ENCODE data around the gene PTPN4. TPM values are rescaled to one million over a fixed set of nuclear protein-coding genes. Genes with fewer than 3 reads are reported as not detected.

The PTPN4 gene
- total and polyA plus RNA-seq, 2 donors (not counting 3 experiments of a cell fraction or from before 2014, with no cell fraction given) = 6.8 to 29.6 TPM

DNA sequence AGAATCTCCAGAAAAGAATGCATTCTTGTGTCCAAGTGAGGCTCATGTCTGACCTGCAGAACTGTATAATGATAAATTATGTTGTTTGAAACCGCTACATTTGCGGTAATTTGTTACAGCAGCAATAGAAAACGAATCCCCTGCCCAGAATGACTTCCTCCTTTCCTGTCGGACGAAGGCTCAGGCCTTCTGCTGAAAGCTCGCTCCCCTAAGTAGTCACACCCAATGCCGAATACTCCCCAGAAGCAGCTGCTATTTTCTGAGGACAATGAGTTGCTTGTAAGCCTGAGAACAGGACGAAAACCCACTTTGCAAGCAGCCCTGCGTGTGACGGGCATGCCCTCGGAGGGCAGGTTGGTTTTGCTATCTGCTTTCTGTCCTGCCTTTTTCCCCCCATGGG is 27.7 kb upstream of the PTPN4 start:
- no TSS peak for BruUV-seq (replicated peaks)
- H3K36me3 ChIP-seq (ENCODE audit: control insufficient read depth in 2 of 2, extremely low read depth in 1 of 2, insufficient read depth in 2 of 2, low read length in 2 of 2) = no peaks in the 10 kb centered on the region
- no peaks in the 10 kb centered on the region for H3K4me1 ChIP-seq (ENCODE audit: control insufficient read depth, extremely low read depth, insufficient read depth, low read length)
- no peaks in the 10 kb centered on the region for H3K79me2 ChIP-seq (ENCODE audit: control insufficient read depth, insufficient read depth, low read length)
- intact Hi-C loops (cut with micrococcal nuclease) (no loop called here), dilution Hi-C loops (cut with MboI; ENCODE audit: extremely low pct_ligation_motif_present, low sequenced_read_pairs) (no loop called here)
- H2AFZ ChIP-seq (ENCODE audit: low read depth, low read length) = no peak overlapping the region
- ChIA-PET POLR2A (no interaction called here), CTCF (interaction anchor here (1.2 to 1.4 kb wide), 2 partner anchors 17 to 29 kb away, joined by 3 read pairs; no protein-coding TSS in a partner anchor)
- DNase-seq (ENCODE audit: low read depth, low spot score) (no peak), FAIRE-seq (no peak)
- H3K4me2 ChIP-seq (ENCODE audit: insufficient read depth, low read length) = no peak overlapping the region
- H3K27ac ChIP-seq (ENCODE audit: insufficient read depth, low read depth, low read length) = no peak overlapping the region
- no peaks in the 10 kb centered on the region for H4K20me1 ChIP-seq (replicated peaks; ENCODE audit: control insufficient read depth, extremely low read depth, insufficient read depth, low read length)
- no peak overlapping the region for H3K9ac ChIP-seq (replicated peaks; ENCODE audit: extremely low read depth, insufficient read depth, low read length)
- TF ChIP-seq, protein P1, sequence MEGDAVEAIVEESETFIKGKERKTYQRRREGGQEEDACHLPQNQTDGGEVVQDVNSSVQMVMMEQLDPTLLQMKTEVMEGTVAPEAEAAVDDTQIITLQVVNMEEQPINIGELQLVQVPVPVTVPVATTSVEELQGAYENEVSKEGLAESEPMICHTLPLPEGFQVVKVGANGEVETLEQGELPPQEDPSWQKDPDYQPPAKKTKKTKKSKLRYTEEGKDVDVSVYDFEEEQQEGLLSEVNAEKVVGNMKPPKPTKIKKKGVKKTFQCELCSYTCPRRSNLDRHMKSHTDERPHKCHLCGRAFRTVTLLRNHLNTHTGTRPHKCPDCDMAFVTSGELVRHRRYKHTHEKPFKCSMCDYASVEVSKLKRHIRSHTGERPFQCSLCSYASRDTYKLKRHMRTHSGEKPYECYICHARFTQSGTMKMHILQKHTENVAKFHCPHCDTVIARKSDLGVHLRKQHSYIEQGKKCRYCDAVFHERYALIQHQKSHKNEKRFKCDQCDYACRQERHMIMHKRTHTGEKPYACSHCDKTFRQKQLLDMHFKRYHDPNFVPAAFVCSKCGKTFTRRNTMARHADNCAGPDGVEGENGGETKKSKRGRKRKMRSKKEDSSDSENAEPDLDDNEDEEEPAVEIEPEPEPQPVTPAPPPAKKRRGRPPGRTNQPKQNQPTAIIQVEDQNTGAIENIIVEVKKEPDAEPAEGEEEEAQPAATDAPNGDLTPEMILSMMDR (IDR thresholded peaks at IDR 0.05; ENCODE audit: extremely low read depth in 1 of 2, insufficient read depth in 1 of 2, low read depth in 1 of 2, low read length in 2 of 2) = no peak
- no peak for TF ChIP-seq POLR2A (IDR thresholded peaks at IDR 0.05; ENCODE audit: low read depth, low read length)
- TF ChIP-seq POLR2AphosphoS5 (IDR thresholded peaks at IDR 0.05; ENCODE audit: insufficient read depth, low read depth, low read length) = no peak
- TF ChIP-seq FOS (IDR thresholded peaks at IDR 0.05; ENCODE audit: borderline replicate concordance, insufficient read depth, low read length) = no peak
- no peak for TF ChIP-seq EZH2 (IDR thresholded peaks at IDR 0.05; ENCODE audit: borderline replicate concordance, low read depth, low read length, severe bottlenecking)
- TF ChIP-seq GATA2 (IDR thresholded peaks at IDR 0.05; ENCODE audit: insufficient read depth, insufficient read length, low read depth, low read length) = no peak
- no peak for TF ChIP-seq JUN (IDR thresholded peaks at IDR 0.05; ENCODE audit: borderline replicate concordance, insufficient read depth, insufficient read length, low read depth)
- no peak overlapping the region for H3K4me3 ChIP-seq (replicated peaks in 1 of 3; ENCODE audit: insufficient read depth in 1 of 3, low read depth in 1 of 3, low read length in 3 of 3)
- peaks cover 21 to 26% of the 10 kb centered on the region in 2 experiments for H3K27me3 ChIP-seq (ENCODE audit: control insufficient read depth in 2 of 2, insufficient read depth in 2 of 2, low read length in 2 of 2)
- no peaks in the 10 kb centered on the region for H3K9me1 ChIP-seq (replicated peaks; ENCODE audit: control insufficient read depth, extremely low read depth, insufficient read depth, low read length)
- H3K9me3 ChIP-seq (replicated peaks; ENCODE audit: control insufficient read depth, insufficient read depth, low read length) = no peaks in the 10 kb centered on the region
